DND-41 (cell line): ENCODE results near the gene TMEM169.

ENCODE experiments used
- ATAC-seq: fragments of 200-7000 bp; cut with Tn5 transposase; 3 replicates; pipeline ENCODE4 v1.9.1; 2021; ENCODE audit warnings: low read depth; ENCODE audit not compliant: insufficient read depth
- DNase-seq: peaks from one replicate; pipeline ENCODE4 v3.0.0-alpha.2; 2020
- H2AFZ ChIP-seq: 2 replicates; pipeline ENCODE4 v1.6.0; 2012; ENCODE audit warnings: low read depth, low read length
- H3K27ac ChIP-seq: 2 replicates; pipeline ENCODE4 v1.5.1; 2012; ENCODE audit warnings: low read length, inconsistent platforms
- H3K27me3 ChIP-seq: fragments of 200-600 bp; sonication (generic); 2 replicates; pipeline ENCODE4 v1.6.0; 2012; ENCODE audit warnings: low read length, mild to moderate bottlenecking, inconsistent platforms; ENCODE audit not compliant: insufficient read depth, poor library complexity
- H3K36me3 ChIP-seq: 2 replicates; pipeline ENCODE4 v1.5.1; 2012; ENCODE audit warnings: low read length, inconsistent platforms; ENCODE audit not compliant: insufficient read depth
- H3K4me1 ChIP-seq: 2 replicates; pipeline ENCODE4 v1.5.1; 2012; ENCODE audit warnings: mild to moderate bottlenecking, low read length; ENCODE audit not compliant: insufficient read depth
- H3K4me2 ChIP-seq: 2 replicates; pipeline ENCODE4 v1.6.0; 2012; ENCODE audit warnings: mild to moderate bottlenecking, moderate library complexity, low read length, inconsistent platforms; ENCODE audit not compliant: insufficient read depth
- H3K4me3 ChIP-seq, 2 experiments: fragments of 200-600 bp in 1 of 2; shearing (Covaris generic) in 1 of 2; 2 replicates each; pipeline ENCODE4 v1.5.1; 2012 to 2016; ENCODE audit warnings: inconsistent platforms in 2 of 2, low read length in 2 of 2, mild to moderate bottlenecking in 2 of 2, low read depth in 1 of 2, moderate library complexity in 1 of 2
- H3K79me2 ChIP-seq: 2 replicates; pipeline ENCODE4 v1.6.0; 2012; ENCODE audit warnings: low read length, inconsistent platforms; ENCODE audit not compliant: insufficient read depth
- H3K9ac ChIP-seq: 2 replicates; pipeline ENCODE4 v1.6.0; 2012; ENCODE audit warnings: low read depth, mild to moderate bottlenecking, inconsistent platforms, low read length, moderate library complexity
- H3K9me3 ChIP-seq: 2 replicates; pipeline ENCODE4 v1.5.1; 2012; ENCODE audit warnings: low read length, moderate library complexity, mild to moderate bottlenecking, inconsistent platforms; ENCODE audit not compliant: insufficient read depth, severe bottlenecking
- H4K20me1 ChIP-seq: 2 replicates; pipeline ENCODE4 v1.6.0; 2012; ENCODE audit warnings: low read length; ENCODE audit not compliant: insufficient read depth
- EZH2 ChIP-seq: IDR thresholded peaks from 3 replicates; pipeline ENCODE4 v1.6.1; 2012; ENCODE audit warnings: borderline replicate concordance, low read depth, mild to moderate bottlenecking, moderate library complexity, low read length, inconsistent platforms; ENCODE audit not compliant: severe bottlenecking
- TF ChIP-seq, protein P1 (sequence below): IDR thresholded peaks from 2 replicates; pipeline ENCODE4 v1.5.1; 2012; ENCODE audit warnings: borderline replicate concordance, low read length, moderate library complexity, mild to moderate bottlenecking; ENCODE audit not compliant: poor library complexity, severe bottlenecking; ENCODE audit errors: extremely low read depth

The TMEM169 gene

DNA sequence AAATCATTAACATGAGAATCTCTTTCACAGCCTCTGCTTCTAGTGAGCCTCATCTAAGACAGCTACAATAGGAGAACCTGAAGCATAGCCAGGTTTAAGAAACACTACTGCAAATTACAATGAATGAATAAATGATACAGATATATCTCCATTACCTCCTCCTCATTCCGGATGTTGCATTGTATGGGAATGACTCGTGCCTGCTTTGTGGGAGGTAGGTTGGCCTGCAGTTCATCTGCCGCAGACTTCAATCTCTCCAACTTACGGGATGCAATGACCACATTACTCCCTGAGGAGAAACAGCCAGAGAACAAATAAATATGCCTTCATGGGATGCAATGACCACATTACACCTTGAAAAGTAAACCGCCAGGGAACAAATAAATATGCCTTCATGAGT lies 15.5 kb upstream of the TMEM169 start:
- Histone ChIP-seq H3K9ac (no peak overlapping the region), H3K79me2 (no peaks in the 10 kb centered on the region), H3K4me1 (no peaks in the 10 kb centered on the region), H4K20me1 (no peaks in the 10 kb centered on the region), H3K36me3 (no peaks in the 10 kb centered on the region), H2AFZ (no peak overlapping the region), H3K9me3 (no peaks in the 10 kb centered on the region), H3K4me3 (no peak overlapping the region), H3K27me3 (no peaks in the 10 kb centered on the region), H3K4me2 (no peak overlapping the region), H3K27ac (no peak overlapping the region)
- ATAC-seq: no peak
- TF ChIP-seq, protein P1, sequence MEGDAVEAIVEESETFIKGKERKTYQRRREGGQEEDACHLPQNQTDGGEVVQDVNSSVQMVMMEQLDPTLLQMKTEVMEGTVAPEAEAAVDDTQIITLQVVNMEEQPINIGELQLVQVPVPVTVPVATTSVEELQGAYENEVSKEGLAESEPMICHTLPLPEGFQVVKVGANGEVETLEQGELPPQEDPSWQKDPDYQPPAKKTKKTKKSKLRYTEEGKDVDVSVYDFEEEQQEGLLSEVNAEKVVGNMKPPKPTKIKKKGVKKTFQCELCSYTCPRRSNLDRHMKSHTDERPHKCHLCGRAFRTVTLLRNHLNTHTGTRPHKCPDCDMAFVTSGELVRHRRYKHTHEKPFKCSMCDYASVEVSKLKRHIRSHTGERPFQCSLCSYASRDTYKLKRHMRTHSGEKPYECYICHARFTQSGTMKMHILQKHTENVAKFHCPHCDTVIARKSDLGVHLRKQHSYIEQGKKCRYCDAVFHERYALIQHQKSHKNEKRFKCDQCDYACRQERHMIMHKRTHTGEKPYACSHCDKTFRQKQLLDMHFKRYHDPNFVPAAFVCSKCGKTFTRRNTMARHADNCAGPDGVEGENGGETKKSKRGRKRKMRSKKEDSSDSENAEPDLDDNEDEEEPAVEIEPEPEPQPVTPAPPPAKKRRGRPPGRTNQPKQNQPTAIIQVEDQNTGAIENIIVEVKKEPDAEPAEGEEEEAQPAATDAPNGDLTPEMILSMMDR: no peak
- TF ChIP-seq EZH2: no peak
- DNase-seq: no peak

DNA sequence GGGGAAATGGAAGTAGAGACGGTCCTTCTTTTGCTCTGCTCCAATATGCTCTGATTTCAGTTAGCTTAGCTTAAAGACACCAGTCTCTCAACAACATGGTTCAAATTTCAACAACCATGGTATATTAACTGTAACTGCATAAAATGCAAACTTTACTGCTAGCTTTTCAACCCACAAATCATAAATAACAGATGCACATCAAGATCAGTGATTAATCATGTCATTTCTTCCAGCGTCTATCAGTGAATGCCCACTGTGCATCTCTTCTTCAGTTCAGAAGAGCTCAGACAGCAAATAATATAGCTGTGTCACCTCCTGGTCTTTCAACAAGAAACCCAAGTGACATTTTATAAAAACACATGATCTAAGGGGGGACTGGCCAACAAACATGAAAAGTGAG lies 12.7 kb upstream of the TMEM169 start:
- no peaks in the 10 kb centered on the region for H4K20me1 ChIP-seq
- H3K27me3 ChIP-seq: no peaks in the 10 kb centered on the region
- ATAC-seq: no peak
- DNase-seq: no peak
- H3K4me3 ChIP-seq: no peak overlapping the region
- no peak overlapping the region for H3K4me2 ChIP-seq
- H3K9ac ChIP-seq: no peak overlapping the region
- no peaks in the 10 kb centered on the region for H3K9me3 ChIP-seq
- H3K27ac ChIP-seq: no peak overlapping the region
- H3K79me2 ChIP-seq: no peaks in the 10 kb centered on the region
- H3K36me3 ChIP-seq: no peaks in the 10 kb centered on the region
- H3K4me1 ChIP-seq: no peaks in the 10 kb centered on the region
- TF ChIP-seq, protein P1: no peak
- TF ChIP-seq EZH2: no peak
- H2AFZ ChIP-seq: no peak overlapping the region

DNA sequence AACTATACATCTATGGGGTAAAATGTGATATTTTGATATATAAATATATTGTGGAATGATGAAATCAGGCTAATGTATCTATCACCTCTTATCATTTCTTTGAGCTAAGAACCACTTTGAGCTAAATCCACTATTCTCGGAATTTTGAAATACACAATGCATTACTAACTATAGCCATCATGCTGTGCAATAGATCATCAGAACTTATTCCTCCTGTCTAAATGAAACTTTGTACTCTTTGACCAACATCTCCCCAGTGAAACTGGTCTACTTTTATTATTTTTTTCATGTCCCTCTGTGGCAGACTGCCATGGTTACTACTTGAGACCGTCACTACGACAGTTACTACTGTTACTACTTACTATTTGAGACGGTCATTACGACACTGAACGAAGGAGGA lies 11.5 kb upstream of the TMEM169 start:
- H3K36me3 ChIP-seq: no peaks in the 10 kb centered on the region
- H3K4me1 ChIP-seq: no peaks in the 10 kb centered on the region
- H3K27ac ChIP-seq: no peak overlapping the region
- no peak overlapping the region for H3K4me2 ChIP-seq
- ATAC-seq (no peak), DNase-seq (no peak)
- H2AFZ ChIP-seq: no peak overlapping the region
- no peaks in the 10 kb centered on the region for H4K20me1 ChIP-seq
- H3K9me3 ChIP-seq: no peaks in the 10 kb centered on the region
- H3K79me2 ChIP-seq: no peaks in the 10 kb centered on the region
- no peak overlapping the region for H3K9ac ChIP-seq
- H3K27me3 ChIP-seq: no peaks in the 10 kb centered on the region
- TF ChIP-seq, protein P1: no peak
- TF ChIP-seq EZH2: no peak
- no peak overlapping the region for H3K4me3 ChIP-seq
